Psoas muscle (tissue), 8 donors: Measurements from ENCODE around the gene FMNL2. TPM values are rescaled to one million over a fixed set of nuclear protein-coding genes. Genes with fewer than 3 reads are reported as not detected.
A peak's percentile ranks its signal among the peaks of the same experiment; 100 is the strongest.

Experiments used
- ATAC-seq, 4 donors: fragments of 200-7000 bp; cut with Tn5 transposase; one replicate each; pipeline ENCODE4 v1.9.1; 2020; ENCODE audit warnings: moderate library complexity in 3 of 4, mild to moderate bottlenecking in 2 of 4
- DNase-seq, 2 donors: peaks; one replicate each; pipeline ENCODE4 v3.0.0-alpha.2; 2020
- H3K27ac ChIP-seq: fragments of 200-600 bp; one replicate; pipeline ENCODE4 v1.8.0; 2022
- H3K27me3 ChIP-seq, 3 donors: fragments of 200-600 bp in 1 of 3; one replicate each; pipeline versions ENCODE4 v1.6.1 to v1.8.0; 2013 to 2022; ENCODE audit warnings: low read length in 2 of 3, mild to moderate bottlenecking in 2 of 3, moderate library complexity in 1 of 3; ENCODE audit not compliant: insufficient read depth in 3 of 3
- H3K36me3 ChIP-seq, 2 donors: fragments of 200-600 bp in 1 of 2; one replicate each; pipeline versions ENCODE4 v1.6.1 to v1.8.0; 2013 to 2022; ENCODE audit warnings: low read depth in 1 of 2, mild to moderate bottlenecking in 1 of 2, moderate library complexity in 1 of 2; ENCODE audit not compliant: insufficient read depth in 1 of 2
- H3K4me1 ChIP-seq: fragments of 200-600 bp; one replicate; pipeline ENCODE4 v1.8.0; 2022
- H3K4me3 ChIP-seq: fragments of 200-600 bp; one replicate; pipeline ENCODE4 v1.8.0; 2022; ENCODE audit warnings: mild to moderate bottlenecking
- H3K9me3 ChIP-seq: fragments of 200-600 bp; one replicate; pipeline ENCODE4 v1.8.0; 2022
- CTCF ChIP-seq: fragments of 200-600 bp; IDR thresholded peaks from one replicate; pipeline ENCODE4 v1.8.0; 2022; ENCODE audit warnings: antibody characterized with exemption
- WGBS, 3 donors: extraction: QIAGEN DNeasy Blood & Tissue Kit; methylation state at CpG; one replicate each; pipeline versions ENCODE4 v1.1.6 to v1.1.7; 2013; 5-methylcytosine and 5-hydroxymethylcytosine counted together
- intact Hi-C, 2 donors: fragments of 100-400 bp; cut with DNase I; formaldehyde crosslinking; loops; one replicate each; pipeline versions ENCODE4 v1.11.0 to v1.14.2; 2022
- polyA plus RNA-seq, 3 donors: library from polyadenylated mRNA; stranded (reverse); fragments of 200-250 nt; gene quantifications; one replicate each; pipeline ENCODE4 v1.2.3, GENCODE V29; 2013
- total RNA-seq, 4 donors: library from RNA; stranded (reverse); fragmentation: NEBNext Ultra II Directional in 2 of 4; extraction: Animal tissue kit (Norgen Biotek cat#: 25700) in 2 of 4; gene quantifications; one replicate each; pipeline versions ENCODE4 v1.2.1 to v1.2.4, GENCODE V29; 2021 to 2023
- donor health status: healthy with polysubstance abuse.
- donor health status: DM: no; HTN: no; CAD: no; lungs with moderate emphysema.
- donor health status: Bipolar disorder and iron deficiency.
- donor health status: healthy.
- donor health status: DM: yes; HTN: yes; CAD: no.
- donor health status: DM: no; HTN: no; CAD: no.
- donor health status: DM: no; HTN: no; CAD: no.
- donor health status: DM: yes; HTN: yes; CAD: no.

Gene FMNL2
- total and polyA plus RNA-seq, 7 donors: 6.6 to 18.2 (median 11.0) TPM

GRCh38 chr2:152467677-152468410 is 132.9 kb downstream of the FMNL2 start:
- WGBS, 3 donors: 49 to 71% (median 62%) methylated on average over 4 of the region's 4 CpGs
- ATAC-seq (no peak), DNase-seq (no peak)
- Histone ChIP-seq H3K36me3 (no peaks in the 10 kb centered on the region), H3K4me3 (peak overlapping the region; percentile 52), H3K27me3 (no peaks in the 10 kb centered on the region), H3K4me1 (peaks cover 92% of the 10 kb centered on the region), H3K9me3 (no peaks in the 10 kb centered on the region), H3K27ac (peak overlapping the region; percentile 92)
- intact Hi-C loops: loop anchor here (5.0 kb wide), 2 partner anchors 36 to 79 kb away; no protein-coding TSS in a partner anchor
- TF ChIP-seq CTCF: no peak

- H3K36me3 ChIP-seq: no peaks in the 10 kb centered on the region
- TF ChIP-seq CTCF: no peak
- H3K9me3 ChIP-seq: no peaks in the 10 kb centered on the region
- H3K4me1 ChIP-seq: peaks cover 95% of the 10 kb centered on the region
- ATAC-seq (peak; percentile 16 to 46 (median 40)), DNase-seq (no peak)
- peak overlapping the region; percentile 92 for H3K27ac ChIP-seq
- H3K4me3 ChIP-seq: peak overlapping the region; percentile 35
- intact Hi-C loops: loop anchor here (5.0 kb wide), 2 partner anchors 37 to 78 kb away; no protein-coding TSS in a partner anchor
- no peaks in the 10 kb centered on the region for H3K27me3 ChIP-seq
- 23 to 31% (median 25%) methylated on average over 8 of the region's 8 CpGs for WGBS, 3 donors
Observed at GRCh38 chr2:152468899-152469692, 134.1 kb downstream of the FMNL2 start.

GRCh38 chr2:152470861-152471854 is 136.2 kb downstream of the FMNL2 start:
- TF ChIP-seq CTCF: no peak

GRCh38 chr2:152472481-152472887 is 137.5 kb downstream of the FMNL2 start:
- DNase-seq (no peak), ATAC-seq (no peak)
- Histone ChIP-seq H3K4me3 (no peak overlapping the region), H3K36me3 (no peaks in the 10 kb centered on the region), H3K4me1 (peaks cover 77% of the 10 kb centered on the region), H3K9me3 (no peaks in the 10 kb centered on the region), H3K27me3 (no peaks in the 10 kb centered on the region), H3K27ac (peak overlapping the region; percentile 92)
- WGBS, 3 donors: 94 to 100% (median 97%) methylated on average over 1 of the region's 1 CpG
- intact Hi-C loops: no loop called here
- no peak for TF ChIP-seq CTCF

More at GRCh38 chr2:152470861-152471854, 136.2 kb downstream of the FMNL2 start:
- ATAC-seq: peak; percentile 14 to 53 (median 39)
- H3K4me3 ChIP-seq: peak overlapping the region; percentile 16
- no peaks in the 10 kb centered on the region for H3K9me3 ChIP-seq
- WGBS, 3 donors: 35 to 41% (median 40%) methylated on average over 12 of the region's 12 CpGs
- H3K27ac ChIP-seq: peak overlapping the region; percentile 92
- peaks cover 88% of the 10 kb centered on the region for H3K4me1 ChIP-seq
- DNase-seq: no peak
- no peaks in the 10 kb centered on the region for H3K27me3 ChIP-seq
- H3K36me3 ChIP-seq: no peaks in the 10 kb centered on the region
- intact Hi-C loops: no loop called here
